ENCODE data around the gene MAGI3. TPM values are rescaled to one million over a fixed set of nuclear protein-coding genes. Genes with fewer than 3 reads are reported as not detected.

Gene MAGI3
- total RNA-seq, 1 experiment from 2014 or later = 7.2 TPM

DNA sequence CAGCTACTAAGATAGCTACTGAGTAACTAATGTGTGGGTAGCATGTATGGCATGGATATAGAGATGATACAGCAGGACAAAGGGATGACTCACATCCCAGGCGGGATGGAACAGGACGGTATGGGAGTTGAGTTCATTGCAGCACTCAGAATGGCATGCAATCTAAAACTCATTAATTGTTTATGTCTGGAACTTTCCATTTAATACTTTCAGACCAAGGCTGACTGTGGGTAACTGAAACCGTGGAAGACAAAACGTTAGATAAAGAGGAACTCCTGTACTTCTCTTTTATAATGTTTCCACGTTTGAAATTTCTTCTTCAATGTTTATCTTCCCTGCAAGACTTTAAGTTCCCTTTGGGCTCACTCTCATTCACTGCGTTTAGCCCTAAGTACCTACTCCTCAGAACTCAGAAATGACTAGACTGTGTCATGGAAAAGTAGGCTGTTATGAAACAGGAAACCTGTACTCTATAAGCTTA is 151.9 kb downstream of the MAGI3 start:
- ATAC-seq = peak; percentile 98
- H3K9ac ChIP-seq (ENCODE audit: low read length) = no peak overlapping the region
- intact Hi-C loops (cut with micrococcal nuclease) = no loop called here
- TF ChIP-seq, protein P1, sequence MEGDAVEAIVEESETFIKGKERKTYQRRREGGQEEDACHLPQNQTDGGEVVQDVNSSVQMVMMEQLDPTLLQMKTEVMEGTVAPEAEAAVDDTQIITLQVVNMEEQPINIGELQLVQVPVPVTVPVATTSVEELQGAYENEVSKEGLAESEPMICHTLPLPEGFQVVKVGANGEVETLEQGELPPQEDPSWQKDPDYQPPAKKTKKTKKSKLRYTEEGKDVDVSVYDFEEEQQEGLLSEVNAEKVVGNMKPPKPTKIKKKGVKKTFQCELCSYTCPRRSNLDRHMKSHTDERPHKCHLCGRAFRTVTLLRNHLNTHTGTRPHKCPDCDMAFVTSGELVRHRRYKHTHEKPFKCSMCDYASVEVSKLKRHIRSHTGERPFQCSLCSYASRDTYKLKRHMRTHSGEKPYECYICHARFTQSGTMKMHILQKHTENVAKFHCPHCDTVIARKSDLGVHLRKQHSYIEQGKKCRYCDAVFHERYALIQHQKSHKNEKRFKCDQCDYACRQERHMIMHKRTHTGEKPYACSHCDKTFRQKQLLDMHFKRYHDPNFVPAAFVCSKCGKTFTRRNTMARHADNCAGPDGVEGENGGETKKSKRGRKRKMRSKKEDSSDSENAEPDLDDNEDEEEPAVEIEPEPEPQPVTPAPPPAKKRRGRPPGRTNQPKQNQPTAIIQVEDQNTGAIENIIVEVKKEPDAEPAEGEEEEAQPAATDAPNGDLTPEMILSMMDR (conservative IDR thresholded peaks at IDR 0.05; ENCODE audit: low read depth, low read length) = no peak
- TF ChIP-seq EZH2 (IDR thresholded peaks at IDR 0.05; ENCODE audit: low read length, unreplicated experiment) = no peak
- TF ChIP-seq EZH2phosphoT487 (IDR thresholded peaks at IDR 0.05; ENCODE audit: borderline replicate concordance, low read length) = no peak
- no peaks in the 10 kb centered on the region for H3F3A ChIP-seq (ENCODE audit: low read length, unreplicated experiment)
- 0 out of 2 replicates have a peak, but pooled peaks cover 2% of the 10 kb centered on the region for H3K79me2 ChIP-seq (ENCODE audit: low read length)
- H3K9me2 ChIP-seq (replicated peaks; ENCODE audit: low read length) = no peaks in the 10 kb centered on the region
- no peak overlapping the region for H2AFZ ChIP-seq (ENCODE audit: low read length)
- POLR2A ChIA-PET (ENCODE audit: unreplicated experiment) = no interaction called here
- no peak overlapping the region for H3K4me2 ChIP-seq (ENCODE audit: low read length)
- no peaks in the 10 kb centered on the region for H3K9me3 ChIP-seq (ENCODE audit: low read length)
- H3K36me3 ChIP-seq (ENCODE audit: low read depth, low read length) = no peaks in the 10 kb centered on the region
- CTCF ChIA-PET = no interaction called here
- no peak overlapping the region for H3K4me3 ChIP-seq (ENCODE audit: low read length)
- peak; percentile 71 for DNase-seq
- no TSS peak for BruUV-seq (replicated peaks)
- peak overlapping the region; percentile 19 for H3K27ac ChIP-seq (ENCODE audit: low read length)
- no peaks in the 10 kb centered on the region for H4K20me1 ChIP-seq (ENCODE audit: low read length)
- H3K27me3 ChIP-seq (ENCODE audit: low read length) = no peaks in the 10 kb centered on the region
- peaks cover 24% of the 10 kb centered on the region for H3K4me1 ChIP-seq (ENCODE audit: insufficient read depth, low read length)

DNA sequence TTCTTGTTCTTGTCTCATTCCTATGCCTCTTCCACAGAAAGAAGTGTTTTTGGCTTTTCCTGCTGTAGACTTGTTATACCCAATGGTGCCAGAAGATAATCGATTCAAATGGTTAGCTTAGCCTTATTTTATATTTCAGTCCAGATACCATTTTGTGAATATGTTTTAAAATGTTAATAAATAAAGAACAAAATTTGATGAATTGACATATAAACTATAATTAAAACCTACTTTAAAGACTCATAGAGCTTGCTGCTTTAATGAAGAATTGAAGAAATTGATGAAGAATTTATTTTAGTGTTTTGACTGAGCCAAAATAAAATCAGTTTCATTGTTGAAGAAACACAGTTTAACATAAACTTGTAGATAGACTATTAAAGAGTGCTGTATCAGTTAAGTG is 152.8 kb downstream of the MAGI3 start:
- no peaks in the 10 kb centered on the region for H3K36me3 ChIP-seq (ENCODE audit: low read depth, low read length)
- no TSS peak for BruUV-seq (replicated peaks)
- TF ChIP-seq, protein P1 (conservative IDR thresholded peaks at IDR 0.05; ENCODE audit: low read depth, low read length) = no peak
- no peak for TF ChIP-seq EZH2 (IDR thresholded peaks at IDR 0.05; ENCODE audit: low read length, unreplicated experiment)
- no peak for TF ChIP-seq EZH2phosphoT487 (IDR thresholded peaks at IDR 0.05; ENCODE audit: borderline replicate concordance, low read length)
- no peaks in the 10 kb centered on the region for H3K27me3 ChIP-seq (ENCODE audit: low read length)
- no peaks in the 10 kb centered on the region for H4K20me1 ChIP-seq (ENCODE audit: low read length)
- H3K27ac ChIP-seq (ENCODE audit: low read length) = no peak overlapping the region
- POLR2A ChIA-PET (ENCODE audit: unreplicated experiment) = no interaction called here
- no peaks in the 10 kb centered on the region for H3K9me2 ChIP-seq (replicated peaks; ENCODE audit: low read length)
- no peaks in the 10 kb centered on the region for H3F3A ChIP-seq (ENCODE audit: low read length, unreplicated experiment)
- no peaks in the 10 kb centered on the region for H3K9me3 ChIP-seq (ENCODE audit: low read length)
- no peaks in the 10 kb centered on the region for H3K79me2 ChIP-seq (ENCODE audit: low read length)
- no peak overlapping the region for H2AFZ ChIP-seq (ENCODE audit: low read length)
- CTCF ChIA-PET = no interaction called here
- intact Hi-C loops (cut with micrococcal nuclease) = no loop called here
- H3K9ac ChIP-seq (ENCODE audit: low read length) = no peak overlapping the region
- H3K4me2 ChIP-seq (ENCODE audit: low read length) = no peak overlapping the region
- peaks cover 19% of the 10 kb centered on the region for H3K4me1 ChIP-seq (ENCODE audit: insufficient read depth, low read length)
- no peak for DNase-seq
- no peak for ATAC-seq
- H3K4me3 ChIP-seq (ENCODE audit: low read length) = no peak overlapping the region

DNA sequence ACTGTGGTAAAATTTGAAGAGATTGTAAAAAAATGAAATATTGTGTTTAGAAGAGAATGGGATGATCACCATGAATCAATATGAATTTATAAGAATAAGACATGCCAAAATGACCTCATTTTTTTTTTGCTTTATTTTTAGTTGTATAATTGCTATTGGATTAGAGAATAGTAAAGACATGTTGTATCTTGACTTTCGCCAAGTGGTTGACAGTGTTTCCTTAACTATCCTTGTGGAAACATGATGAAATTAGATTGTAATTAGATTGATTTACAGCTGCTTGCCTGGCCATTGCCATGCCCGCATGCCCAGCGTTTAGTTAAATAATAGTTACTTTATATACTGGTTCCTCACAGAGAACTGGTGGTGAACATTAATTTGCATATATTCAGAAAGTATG is 154.9 kb downstream of the MAGI3 start:
- ATAC-seq = no peak
- Histone ChIP-seq H3K9me2 (replicated peaks; ENCODE audit: low read length) (no peaks in the 10 kb centered on the region), H3K4me3 (ENCODE audit: low read length) (no peak overlapping the region), H3F3A (ENCODE audit: low read length, unreplicated experiment) (no peaks in the 10 kb centered on the region), H3K9ac (ENCODE audit: low read length) (no peak overlapping the region), H3K4me2 (ENCODE audit: low read length) (no peak overlapping the region), H3K36me3 (ENCODE audit: low read depth, low read length) (no peaks in the 10 kb centered on the region), H3K27me3 (ENCODE audit: low read length) (no peaks in the 10 kb centered on the region), H3K4me1 (ENCODE audit: insufficient read depth, low read length) (peaks cover 12% of the 10 kb centered on the region), H4K20me1 (ENCODE audit: low read length) (no peaks in the 10 kb centered on the region), H2AFZ (ENCODE audit: low read length) (no peak overlapping the region), H3K79me2 (ENCODE audit: low read length) (no peaks in the 10 kb centered on the region), H3K9me3 (ENCODE audit: low read length) (no peaks in the 10 kb centered on the region), H3K27ac (ENCODE audit: low read length) (no peak overlapping the region)
- no peak for TF ChIP-seq EZH2phosphoT487 (IDR thresholded peaks at IDR 0.05; ENCODE audit: borderline replicate concordance, low read length)
- TF ChIP-seq, protein P1 (conservative IDR thresholded peaks at IDR 0.05; ENCODE audit: low read depth, low read length) = no peak
- TF ChIP-seq EZH2 (IDR thresholded peaks at IDR 0.05; ENCODE audit: low read length, unreplicated experiment) = no peak
- CTCF ChIA-PET = no interaction called here
- POLR2A ChIA-PET (ENCODE audit: unreplicated experiment) = no interaction called here
- intact Hi-C loops (cut with micrococcal nuclease) = no loop called here
- no TSS peak for BruUV-seq (replicated peaks)
- DNase-seq = no peak

Data from PC-3 (cell line).